Measurements from ENCODE around the gene ISYNA1. TPM values are rescaled to one million over a fixed set of nuclear protein-coding genes. Genes with fewer than 3 reads are reported as not detected.

ISYNA1 gene
- total RNA-seq, 1 experiment from 2014 or later: 236 TPM

- TF ChIP-seq ATF3 (CRISPR knock-in tag; conservative IDR thresholded peaks at IDR 0.05) (no peak), HMGA2 (CRISPR knock-in tag; IDR thresholded peaks at IDR 0.05) (no peak), ETV6 (CRISPR knock-in tag; IDR thresholded peaks at IDR 0.05) (no peak), ZNF138 (CRISPR knock-in tag; conservative IDR thresholded peaks at IDR 0.05) (no peak), ZBTB21 (CRISPR knock-in tag; IDR thresholded peaks at IDR 0.05; ENCODE audit: borderline replicate concordance) (no peak), E2F1 (CRISPR knock-in tag; IDR thresholded peaks at IDR 0.05) (no peak), ATF6 (CRISPR knock-in tag; IDR thresholded peaks at IDR 0.05) (no peak)
Observed at GRCh38 chr19:18440936-18441803, 3.2 kb upstream of the ISYNA1 start (continued).

GRCh38 chr19:18440415-18440877 lies 2.5 kb upstream of the ISYNA1 start:
- peak overlapping the region; percentile 46 for H3K27ac Mint-ChIP-seq
- H3K4me3 Mint-ChIP-seq: no peak overlapping the region
- H3K36me3 Mint-ChIP-seq: peaks cover 9% of the 10 kb centered on the region
- TF ChIP-seq ZNF138 (CRISPR knock-in tag; conservative IDR thresholded peaks at IDR 0.05) (no peak), HMGXB4 (CRISPR knock-in tag; IDR thresholded peaks at IDR 0.05) (no peak), JUN (CRISPR knock-in tag; IDR thresholded peaks at IDR 0.05) (no peak), FOXP4 (CRISPR knock-in tag; IDR thresholded peaks at IDR 0.05) (no peak), MAX (CRISPR knock-in tag; IDR thresholded peaks at IDR 0.05) (no peak), ZNF232 (CRISPR knock-in tag; IDR thresholded peaks at IDR 0.05) (no peak), ZNF425 (CRISPR knock-in tag; conservative IDR thresholded peaks at IDR 0.05) (no peak), ELF4 (CRISPR knock-in tag; IDR thresholded peaks at IDR 0.05; ENCODE audit: low read depth) (no peak), ATF6 (CRISPR knock-in tag; IDR thresholded peaks at IDR 0.05) (no peak), MYBL2 (CRISPR knock-in tag; IDR thresholded peaks at IDR 0.05) (no peak), GABPB1 (CRISPR knock-in tag; IDR thresholded peaks at IDR 0.05) (no peak)
- H3K9me3 Mint-ChIP-seq: peaks cover 5% of the 10 kb centered on the region
- H3K4me1 Mint-ChIP-seq: peaks cover 22% of the 10 kb centered on the region
- H3K27me3 Mint-ChIP-seq (ENCODE audit: low read depth): no peaks in the 10 kb centered on the region
- POLR2A ChIA-PET: no interaction called here
- no peak for ATAC-seq
- CTCF ChIA-PET: interaction anchor here (0.5 to 3.5 kb wide), 10 partner anchors 10 to 149 kb away, joined by 3 to 27 read pairs (median 4); partner anchors contain the start of gene SSBP4
- peak; percentile 62 for DNase-seq (ENCODE audit: low spot score)

All from WTC11 (cell line).